ENCODE results near the gene IL2RA. TPM values are rescaled to one million over a fixed set of nuclear protein-coding genes. Genes with fewer than 3 reads are reported as not detected.

Gene IL2RA
- total RNA-seq, 1 donor from 2014 or later = not detected

- Mint-ChIP-seq H3K4me3 (no peak overlapping the region), H3K4me1 (no peaks in the 10 kb centered on the region), H3K9me3 (no peaks in the 10 kb centered on the region), H3K27ac (ENCODE audit: unreplicated experiment) (no peak overlapping the region), H3K27me3 (ENCODE audit: low read depth) (peaks cover 29% of the 10 kb centered on the region), H3K36me3 (ENCODE audit: low read depth) (no peaks in the 10 kb centered on the region)
- DNase-seq (ENCODE audit: low read depth, low spot score) = no peak
- TF ChIP-seq CTCF (conservative IDR thresholded peaks at IDR 0.05) = no peak
Observed at GRCh38 chr10:6070660-6071059, 8.5 kb upstream of the IL2RA start.

GRCh38 chr10:6069081-6069931, 7.1 kb upstream of the IL2RA start:
- Mint-ChIP-seq H3K9me3 (no peaks in the 10 kb centered on the region), H3K27ac (ENCODE audit: unreplicated experiment) (no peak overlapping the region), H3K36me3 (ENCODE audit: low read depth) (no peaks in the 10 kb centered on the region), H3K4me3 (no peak overlapping the region), H3K4me1 (no peaks in the 10 kb centered on the region), H3K27me3 (ENCODE audit: low read depth) (peaks cover 19% of the 10 kb centered on the region)
- DNase-seq (ENCODE audit: low read depth, low spot score) = no peak
- TF ChIP-seq CTCF (conservative IDR thresholded peaks at IDR 0.05) = no peak

- Mint-ChIP-seq H3K9me3 (no peaks in the 10 kb centered on the region), H3K27me3 (ENCODE audit: low read depth) (peaks cover 13% of the 10 kb centered on the region), H3K36me3 (ENCODE audit: low read depth) (no peaks in the 10 kb centered on the region), H3K27ac (ENCODE audit: unreplicated experiment) (no peak overlapping the region), H3K4me3 (no peak overlapping the region), H3K4me1 (no peaks in the 10 kb centered on the region)
- no peak for TF ChIP-seq CTCF (conservative IDR thresholded peaks at IDR 0.05)
- no peak for DNase-seq (ENCODE audit: low read depth, low spot score)
Observed at GRCh38 chr10:6068422-6068821, 6.3 kb upstream of the IL2RA start.

- H3K4me3 Mint-ChIP-seq = no peak overlapping the region
- H3K27ac Mint-ChIP-seq (ENCODE audit: unreplicated experiment) = no peak overlapping the region
- H3K36me3 Mint-ChIP-seq (ENCODE audit: low read depth) = no peaks in the 10 kb centered on the region
- no peak for TF ChIP-seq CTCF (conservative IDR thresholded peaks at IDR 0.05)
- H3K27me3 Mint-ChIP-seq (ENCODE audit: low read depth) = peaks cover 11% of the 10 kb centered on the region
- no peaks in the 10 kb centered on the region for H3K4me1 Mint-ChIP-seq
- no peak for DNase-seq (ENCODE audit: low read depth, low spot score)
- H3K9me3 Mint-ChIP-seq = no peaks in the 10 kb centered on the region
Observed at GRCh38 chr10:6068006-6068405, 5.8 kb upstream of the IL2RA start.

GRCh38 chr10:6067457-6067856, 5.3 kb upstream of the IL2RA start:
- Mint-ChIP-seq H3K27ac (ENCODE audit: unreplicated experiment) (no peak overlapping the region), H3K36me3 (ENCODE audit: low read depth) (no peaks in the 10 kb centered on the region), H3K27me3 (ENCODE audit: low read depth) (peaks cover 11% of the 10 kb centered on the region), H3K4me3 (no peak overlapping the region), H3K4me1 (no peaks in the 10 kb centered on the region), H3K9me3 (no peaks in the 10 kb centered on the region)
- no peak for TF ChIP-seq CTCF (conservative IDR thresholded peaks at IDR 0.05)
- DNase-seq (ENCODE audit: low read depth, low spot score) = no peak
